Endothelial cell of umbilical vein (primary cell): Measurements from ENCODE around the gene BMAL2.

Experiments used
- CTCF ChIP-seq, 2 donors: IDR thresholded peaks; 1 replicate in 1 of 2; 2 replicates in 1 of 2; pipeline ENCODE4 v1.5.1; 2011; ENCODE audit warnings: low read length in 2 of 2, mild to moderate bottlenecking in 2 of 2, moderate library complexity in 2 of 2, control low read depth in 1 of 2, inconsistent platforms in 1 of 2, low read depth in 1 of 2; ENCODE audit not compliant: insufficient read depth in 1 of 2; ENCODE audit errors: extremely low read depth in 1 of 2
- POLR2A ChIP-seq: IDR thresholded peaks from 2 replicates; pipeline ENCODE4 v1.6.1; 2012; ENCODE audit warnings: low read depth, mild to moderate bottlenecking, control low read depth, low read length

GRCh38 chr12:27304856-27305255 lies 27.8 kb upstream of the BMAL2 start:
- TF ChIP-seq POLR2A = no peak
- no peak for TF ChIP-seq CTCF (IDR thresholded peaks at IDR 0.05; ENCODE audit: extremely low read depth in 1 of 2, insufficient read depth in 1 of 2, low read depth in 1 of 2, low read length in 2 of 2)
